GM12875 (cell line): ENCODE results near the gene IRAK2.
A peak's percentile ranks its signal among the peaks of the same experiment; 100 is the strongest.

Experiments
- H3K4me3 ChIP-seq: one replicate; pipeline ENCODE4 v1.5.1; 2011; ENCODE audit warnings: low read depth, low read length, control low read depth
- CTCF ChIP-seq: IDR thresholded peaks from 2 replicates; pipeline ENCODE4 v1.5.1; 2011; ENCODE audit warnings: low read depth, mild to moderate bottlenecking, control low read depth, inconsistent platforms, low read length, moderate library complexity, borderline replicate concordance; ENCODE audit not compliant: insufficient read depth

Gene IRAK2

GRCh38 chr3:10215578-10216368 lies 51.1 kb downstream of the IRAK2 start:
- no peak for TF ChIP-seq CTCF
- no peak overlapping the region for H3K4me3 ChIP-seq

GRCh38 chr3:10217359-10217758 lies 52.6 kb downstream of the IRAK2 start:
- no peak overlapping the region for H3K4me3 ChIP-seq

GRCh38 chr3:10219737-10220136 lies 55.0 kb downstream of the IRAK2 start:
- no peak for TF ChIP-seq CTCF
- no peak overlapping the region for H3K4me3 ChIP-seq

More at GRCh38 chr3:10217359-10217758, 52.6 kb downstream of the IRAK2 start:
- no peak for TF ChIP-seq CTCF

- no peak for TF ChIP-seq CTCF
- no peak overlapping the region for H3K4me3 ChIP-seq
Measured at GRCh38 chr3:10223676-10224639, 59.2 kb downstream of the IRAK2 start.

- H3K4me3 ChIP-seq = no peak overlapping the region
- TF ChIP-seq CTCF = peak; percentile 66
Measured at GRCh38 chr3:10224794-10225665, 60.3 kb downstream of the IRAK2 start.

GRCh38 chr3:10226293-10226692 lies 61.6 kb downstream of the IRAK2 start:
- TF ChIP-seq CTCF = no peak
- H3K4me3 ChIP-seq = no peak overlapping the region
